HepG2 (cell line): Measurements from ENCODE around the gene EFNB1. TPM values are rescaled to one million over a fixed set of nuclear protein-coding genes. Genes with fewer than 3 reads are reported as not detected.

Experiments
- ATAC-seq: fragments of 200-7000 bp; cut with Tn5 transposase; 3 replicates; pipeline ENCODE4 v1.9.1; 2020; ENCODE audit warnings: mild to moderate bottlenecking, moderate library complexity
- BruUV-seq: library from RNA; stranded (reverse); fragments of 400-500 nt; replicated peaks from 2 replicates; lab custom pipeline; 2021; lab: Mats Ljungman, UMichigan
- CTCF ChIA-PET: fragments of 300-600 bp; formaldehyde crosslinking; extraction: SDS; loops from one replicate; lab custom pipeline; 2021; ENCODE audit warnings: low total read pairs, inconsistent platforms, low intra/inter-chr PET ratio; lab: Yijun Ruan, JAX
- POLR2A ChIA-PET: fragments of 350-600 bp; sonication (Branson Sonifier 250); formaldehyde crosslinking; loops from one replicate; lab custom pipeline; 2020; ENCODE audit warnings: antibody characterized with exemption, inconsistent platforms; lab: Yijun Ruan, JAX
- DNase-seq: peaks from one replicate; pipeline ENCODE4 v3.0.0-alpha.2; 2015; ENCODE audit warnings: low spot score
- FAIRE-seq: peaks from 3 replicates; lab custom pipeline; 2011; peaks lifted over from hg19 to GRCh38; lab: Jason Lieb, UNC
- H2AFZ ChIP-seq: one replicate; pipeline ENCODE4 v1.6.1; 2011; ENCODE audit warnings: low read length, inconsistent platforms
- H3K27ac ChIP-seq: fragments of 300-600 bp; 3 replicates; pipeline ENCODE4 v1.8.0; 2011; ENCODE audit warnings: mixed run types, mild to moderate bottlenecking, mixed read lengths, low read length, inconsistent platforms; ENCODE audit not compliant: insufficient read depth; ENCODE audit errors: extremely low read length
- H3K27me3 ChIP-seq, 2 experiments: fragments of 200-600 bp in 1 of 2; 2 replicates in 1 of 2; 3 replicates in 1 of 2; pipeline versions ENCODE4 v1.6.0 to v1.8.0; 2011; ENCODE audit warnings: low read length in 2 of 2, mild to moderate bottlenecking in 2 of 2, moderate library complexity in 2 of 2, inconsistent platforms in 1 of 2; ENCODE audit not compliant: insufficient read depth in 2 of 2, control insufficient read depth in 1 of 2
- H3K36me3 ChIP-seq, 2 experiments: fragments of 200-600 bp in 1 of 2; replicated peaks in 1 of 2; 2 replicates in 1 of 2; 3 replicates in 1 of 2; pipeline versions ENCODE4 v1.5.1 to v1.8.0; 2011; ENCODE audit warnings: low read length in 2 of 2, inconsistent platforms in 1 of 2; ENCODE audit not compliant: insufficient read depth in 2 of 2, control insufficient read depth in 1 of 2
- H3K4me1 ChIP-seq: 2 replicates; pipeline ENCODE4 v1.5.1; 2012; ENCODE audit warnings: low read length, inconsistent platforms; ENCODE audit not compliant: insufficient read depth
- H3K4me2 ChIP-seq: 2 replicates; pipeline ENCODE4 v1.6.0; 2011; ENCODE audit warnings: low read depth, low read length, inconsistent platforms
- H3K4me3 ChIP-seq, 3 experiments: fragments of 200-600 bp in 1 of 3; sonication (generic), shearing (Covaris generic) in 1 of 3; replicated peaks in 1 of 3; 2 replicates each; pipeline ENCODE4 v1.5.1; 2011 to 2016; ENCODE audit warnings: low read length in 3 of 3, inconsistent platforms in 2 of 3, low read depth in 2 of 3, mild to moderate bottlenecking in 2 of 3, control low read depth in 1 of 3, mixed read lengths in 1 of 3; ENCODE audit not compliant: insufficient read depth in 1 of 3
- H3K79me2 ChIP-seq: one replicate; pipeline ENCODE4 v1.6.1; 2011; ENCODE audit warnings: low read length, inconsistent platforms; ENCODE audit not compliant: insufficient read depth
- H3K9ac ChIP-seq: 2 replicates; pipeline ENCODE4 v1.6.0; 2011; ENCODE audit warnings: mild to moderate bottlenecking, low read depth, low read length, inconsistent platforms; ENCODE audit not compliant: insufficient read depth
- H3K9me3 ChIP-seq: 2 replicates; pipeline ENCODE4 v1.5.1; 2012; ENCODE audit warnings: mild to moderate bottlenecking, low read length
- H4K20me1 ChIP-seq: 2 replicates; pipeline ENCODE4 v1.6.0; 2011; ENCODE audit warnings: inconsistent platforms, mild to moderate bottlenecking, low read length, moderate library complexity; ENCODE audit not compliant: insufficient read depth
- IRF2 ChIP-seq: IDR thresholded peaks from 2 replicates; pipeline ENCODE4 v1.6.1; 2018; ENCODE audit warnings: missing genetic modification reagents, missing compliant biosample characterization
- KAT2B ChIP-seq: fragments of 150-350 bp; IDR thresholded peaks from 2 replicates; pipeline ENCODE4 v1.6.1; 2014; ENCODE audit warnings: low read depth, low read length, borderline replicate concordance
- RBM22 ChIP-seq: fragments of 200-400 bp; formaldehyde crosslinking; optimal IDR thresholded peaks from 2 replicates; pipeline ENCODE3; 2017; ENCODE audit warnings: mild to moderate bottlenecking, low read length, moderate library complexity
- RELA ChIP-seq: sonication (generic); formaldehyde crosslinking; IDR thresholded peaks from 2 replicates; pipeline ENCODE4 v1.4.0; 2020; ENCODE audit warnings: missing genetic modification reagents
- SALL1 ChIP-seq: sonication (generic); formaldehyde crosslinking; IDR thresholded peaks from 2 replicates; pipeline ENCODE4 v1.8.0; 2022; ENCODE audit warnings: mild to moderate bottlenecking, missing genetic modification reagents
- SKIL ChIP-seq: sonication (generic); formaldehyde crosslinking; IDR thresholded peaks from 2 replicates; pipeline ENCODE4 v1.8.0; 2022; ENCODE audit warnings: missing genetic modification reagents, mild to moderate bottlenecking, moderate library complexity, borderline replicate concordance
- TARDBP ChIP-seq: sonication (generic); formaldehyde crosslinking; IDR thresholded peaks from 2 replicates; pipeline ENCODE4 v1.8.0; 2022; ENCODE audit warnings: mild to moderate bottlenecking, missing genetic modification reagents
- ZNF703 ChIP-seq: sonication (generic); formaldehyde crosslinking; IDR thresholded peaks from 2 replicates; pipeline ENCODE4 v1.5.1; 2020; ENCODE audit warnings: missing genetic modification reagents, mild to moderate bottlenecking, moderate library complexity, borderline replicate concordance
- ZNF740 ChIP-seq: sonication (generic); formaldehyde crosslinking; IDR thresholded peaks from 2 replicates; pipeline ENCODE4 v1.4.0; 2020; ENCODE audit warnings: missing genetic modification reagents
- ZNF883 ChIP-seq: sonication (generic); formaldehyde crosslinking; IDR thresholded peaks from 2 replicates; pipeline ENCODE4 v1.5.1; 2020; ENCODE audit warnings: mild to moderate bottlenecking, missing genetic modification reagents; ENCODE audit errors: not compliant biosample characterization
- ZSCAN9 ChIP-seq: IDR thresholded peaks from 2 replicates; pipeline ENCODE4 v1.6.1; 2016; ENCODE audit warnings: borderline replicate concordance
- WGBS: methylation state at CpG from one replicate; pipeline ENCODE4 v1.1.6; 2017; ENCODE audit warnings: low lambda C conversion rate; 5-methylcytosine and 5-hydroxymethylcytosine counted together
- in situ Hi-C: cut with HindIII; loops from 2 replicates; pipeline ENCODE4 v1.10.0; 2017; ENCODE audit warnings: low pct_unique_long_range_greater_than_20kb; ENCODE audit not compliant: extremely low pct_ligation_motif_present
- intact Hi-C: fragments of 100-400 bp; cut with micrococcal nuclease; formaldehyde crosslinking; loops from one replicate; pipeline ENCODE4 v1.10.0; 2022; ENCODE audit not compliant: unreplicated experiment
- polyA plus RNA-seq, 8 experiments: library from polyadenylated mRNA; depleted of rRNA in 3 of 8; stranded (reverse) in 7 of 8; unstranded in 1 of 8; fragments of >200 nt; fragmentation: Illumina TruSeq in 4 of 8; extraction: Trizol in 4 of 8; gene quantifications; 2 replicates each; pipeline versions ENCODE4 v1.2.1 to v1.2.3, GENCODE V29; 2011 to 2016; ENCODE audit warnings: low read depth in 4 of 8, missing spikeins in 1 of 8, mixed read lengths in 1 of 8; ENCODE audit not compliant: insufficient read depth in 1 of 8
- total RNA-seq, 5 experiments: library from RNA; depleted of rRNA; stranded (reverse); fragments of >200 nt; fragmentation: Illumina TruSeq; extraction: Trizol; gene quantifications; 2 replicates each; pipeline ENCODE4 v1.2.3, GENCODE V29; 2016; ENCODE audit warnings: low read depth in 1 of 5
- TF ChIP-seq, protein P1 (sequence below): sonication (generic); formaldehyde crosslinking; IDR thresholded peaks from 2 replicates; pipeline ENCODE4 v1.4.0; 2020; ENCODE audit warnings: missing genetic modification reagents

EFNB1 gene
- total and polyA plus RNA-seq, 2 of the 13 experiments (the other 11 are each of a cell fraction or from before 2014, with no cell fraction given): 4.0 to 4.1 TPM

DNA sequence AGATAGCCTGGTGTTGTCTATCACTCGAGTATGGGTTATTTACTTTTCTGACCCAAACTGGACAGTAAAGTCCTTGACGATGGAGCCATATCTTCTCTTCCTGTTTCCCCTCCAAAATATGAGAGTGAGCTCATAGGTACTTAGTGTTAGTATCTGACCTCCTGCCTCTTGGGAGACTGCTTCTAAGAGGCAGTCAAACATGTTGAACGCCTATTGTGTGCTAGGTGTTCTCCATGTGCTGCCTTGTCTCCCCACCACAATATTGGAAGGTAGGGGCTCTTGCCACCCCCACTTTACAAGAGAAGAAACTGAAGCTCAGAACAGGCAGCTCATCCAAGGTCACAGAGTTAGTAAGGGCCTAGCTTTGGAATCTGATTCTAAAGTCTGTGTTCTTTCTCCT is 8.3 kb downstream of the EFNB1 start:
- in situ Hi-C loops: no loop called here
- ChIA-PET POLR2A (interaction anchor here (0.9 kb wide), 1 partner anchor 8 kb away, joined by 5 read pairs; the partner anchor contains the start of gene EFNB1), CTCF (no interaction called here)
- WGBS: 77% methylated on average over 2 of the region's 3 CpGs
- H3K27me3 ChIP-seq: no peaks in the 10 kb centered on the region
- H3K4me3 ChIP-seq: no peak overlapping the region
- no TSS peak for BruUV-seq
- H3K9me3 ChIP-seq: no peaks in the 10 kb centered on the region
- ATAC-seq (no peak), FAIRE-seq (no peak), DNase-seq (no peak)
- TF ChIP-seq TARDBP (CRISPR knock-in tag): no peak
- no peak for TF ChIP-seq ZNF740 (CRISPR knock-in tag)
- TF ChIP-seq SALL1 (CRISPR knock-in tag): no peak
- TF ChIP-seq, protein P1, sequence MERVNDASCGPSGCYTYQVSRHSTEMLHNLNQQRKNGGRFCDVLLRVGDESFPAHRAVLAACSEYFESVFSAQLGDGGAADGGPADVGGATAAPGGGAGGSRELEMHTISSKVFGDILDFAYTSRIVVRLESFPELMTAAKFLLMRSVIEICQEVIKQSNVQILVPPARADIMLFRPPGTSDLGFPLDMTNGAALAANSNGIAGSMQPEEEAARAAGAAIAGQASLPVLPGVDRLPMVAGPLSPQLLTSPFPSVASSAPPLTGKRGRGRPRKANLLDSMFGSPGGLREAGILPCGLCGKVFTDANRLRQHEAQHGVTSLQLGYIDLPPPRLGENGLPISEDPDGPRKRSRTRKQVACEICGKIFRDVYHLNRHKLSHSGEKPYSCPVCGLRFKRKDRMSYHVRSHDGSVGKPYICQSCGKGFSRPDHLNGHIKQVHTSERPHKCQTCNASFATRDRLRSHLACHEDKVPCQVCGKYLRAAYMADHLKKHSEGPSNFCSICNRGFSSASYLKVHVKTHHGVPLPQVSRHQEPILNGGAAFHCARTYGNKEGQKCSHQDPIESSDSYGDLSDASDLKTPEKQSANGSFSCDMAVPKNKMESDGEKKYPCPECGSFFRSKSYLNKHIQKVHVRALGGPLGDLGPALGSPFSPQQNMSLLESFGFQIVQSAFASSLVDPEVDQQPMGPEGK: no peak
- no peak for TF ChIP-seq RBM22
- no peak for TF ChIP-seq KAT2B
- no peak for TF ChIP-seq SKIL (CRISPR knock-in tag)
- no peak for TF ChIP-seq ZSCAN9
- no peak for TF ChIP-seq ZNF703
- TF ChIP-seq IRF2 (CRISPR knock-in tag): no peak
- TF ChIP-seq ZNF883: no peak
- TF ChIP-seq RELA: no peak
- intact Hi-C loops: no loop called here
- H3K36me3 ChIP-seq: peaks cover 0 to 1% of the 10 kb centered on the region in 2 experiments; a peak in 1 of 5 replicates
- 0 out of 2 replicates have a peak, but pooled peaks cover 2% of the 10 kb centered on the region for H3K4me1 ChIP-seq
- no peaks in the 10 kb centered on the region for H4K20me1 ChIP-seq
- no peak overlapping the region for H3K27ac ChIP-seq
- H2AFZ ChIP-seq: no peak overlapping the region
- no peak overlapping the region for H3K9ac ChIP-seq
- no peaks in the 10 kb centered on the region for H3K79me2 ChIP-seq
- no peak overlapping the region for H3K4me2 ChIP-seq
